ENCODE results near the gene FBXW8.

Gene FBXW8

DNA sequence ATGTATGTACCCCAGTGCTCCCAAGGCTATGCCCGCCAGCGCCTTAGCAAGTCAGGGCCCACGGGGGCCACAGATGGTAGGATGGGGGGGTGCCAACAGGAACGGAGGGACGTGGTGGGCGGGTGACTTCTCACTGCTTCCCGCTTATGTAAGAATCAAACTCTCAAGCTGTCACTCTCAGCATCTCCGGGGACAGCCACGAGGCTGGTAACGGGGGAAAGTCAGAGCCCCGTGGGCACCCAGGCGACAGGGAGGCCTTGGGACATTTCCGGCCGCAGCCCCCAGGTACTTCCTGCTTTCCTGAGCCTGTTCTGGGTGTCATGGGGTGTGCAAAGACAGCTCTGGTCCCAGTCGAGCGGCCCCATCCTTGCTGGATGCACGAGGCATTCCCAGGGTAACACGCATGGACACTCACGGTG lies 129.2 kb downstream of the FBXW8 start:
- Mint-ChIP-seq H3K36me3 (ENCODE audit: low read depth) (no peaks in the 10 kb centered on the region), H3K27me3 (ENCODE audit: low read depth, poor library complexity) (peaks cover 7% of the 10 kb centered on the region), H3K4me1 (peaks cover 51% of the 10 kb centered on the region), H3K27ac (no peak overlapping the region), H3K4me3 (no peak overlapping the region), H3K9me3 (no peaks in the 10 kb centered on the region)
- TF ChIP-seq, protein P1, sequence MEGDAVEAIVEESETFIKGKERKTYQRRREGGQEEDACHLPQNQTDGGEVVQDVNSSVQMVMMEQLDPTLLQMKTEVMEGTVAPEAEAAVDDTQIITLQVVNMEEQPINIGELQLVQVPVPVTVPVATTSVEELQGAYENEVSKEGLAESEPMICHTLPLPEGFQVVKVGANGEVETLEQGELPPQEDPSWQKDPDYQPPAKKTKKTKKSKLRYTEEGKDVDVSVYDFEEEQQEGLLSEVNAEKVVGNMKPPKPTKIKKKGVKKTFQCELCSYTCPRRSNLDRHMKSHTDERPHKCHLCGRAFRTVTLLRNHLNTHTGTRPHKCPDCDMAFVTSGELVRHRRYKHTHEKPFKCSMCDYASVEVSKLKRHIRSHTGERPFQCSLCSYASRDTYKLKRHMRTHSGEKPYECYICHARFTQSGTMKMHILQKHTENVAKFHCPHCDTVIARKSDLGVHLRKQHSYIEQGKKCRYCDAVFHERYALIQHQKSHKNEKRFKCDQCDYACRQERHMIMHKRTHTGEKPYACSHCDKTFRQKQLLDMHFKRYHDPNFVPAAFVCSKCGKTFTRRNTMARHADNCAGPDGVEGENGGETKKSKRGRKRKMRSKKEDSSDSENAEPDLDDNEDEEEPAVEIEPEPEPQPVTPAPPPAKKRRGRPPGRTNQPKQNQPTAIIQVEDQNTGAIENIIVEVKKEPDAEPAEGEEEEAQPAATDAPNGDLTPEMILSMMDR (IDR thresholded peaks at IDR 0.05): no peak
- DNase-seq: no peak

DNA sequence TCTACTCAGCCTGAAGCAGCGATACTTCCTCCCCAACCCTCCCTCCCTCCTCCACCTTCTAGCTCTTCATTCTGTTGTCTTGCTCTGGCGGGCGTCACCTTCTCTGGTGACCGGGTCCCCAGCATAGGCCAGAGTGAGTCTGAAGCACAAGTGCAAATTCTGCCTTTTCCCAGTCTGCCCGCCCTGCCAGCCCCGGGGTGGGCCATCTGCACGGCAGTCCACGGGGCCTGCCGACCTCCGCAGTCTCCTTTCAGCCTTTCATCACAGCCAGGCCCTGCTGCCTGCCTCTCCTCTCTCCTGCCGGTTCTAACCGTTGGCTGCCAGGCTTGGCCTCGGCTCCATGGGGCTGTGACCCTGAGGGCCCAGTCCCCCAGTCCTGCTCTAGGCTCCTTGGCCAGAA lies 129.7 kb downstream of the FBXW8 start:
- TF ChIP-seq, protein P1 (IDR thresholded peaks at IDR 0.05): no peak
- peaks cover 7% of the 10 kb centered on the region for H3K27me3 Mint-ChIP-seq (ENCODE audit: low read depth, poor library complexity)
- peak overlapping the region; percentile 9 for H3K4me3 Mint-ChIP-seq
- no peaks in the 10 kb centered on the region for H3K9me3 Mint-ChIP-seq
- no peak for DNase-seq
- peaks cover 53% of the 10 kb centered on the region for H3K4me1 Mint-ChIP-seq
- peak overlapping the region; percentile 83 for H3K27ac Mint-ChIP-seq
- no peaks in the 10 kb centered on the region for H3K36me3 Mint-ChIP-seq (ENCODE audit: low read depth)

DNA sequence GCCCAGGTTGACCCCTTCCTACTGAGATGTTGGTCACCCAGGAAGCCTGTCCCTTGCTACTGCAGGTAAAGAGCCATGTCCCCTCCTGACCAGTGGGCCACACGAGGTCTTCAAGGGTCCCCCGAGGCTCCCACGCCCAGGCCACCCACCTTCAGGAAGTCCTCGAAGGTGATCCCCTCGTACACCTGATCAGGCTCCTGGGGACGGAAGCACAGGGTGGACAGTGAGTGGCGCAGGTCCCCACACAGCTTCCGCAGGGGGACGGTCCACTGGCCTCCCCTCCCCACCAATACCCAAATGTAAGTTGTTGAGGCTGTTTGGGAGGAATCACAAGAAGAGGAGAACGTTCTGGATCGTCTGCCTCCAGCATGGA lies 131.0 kb downstream of the FBXW8 start:
- Mint-ChIP-seq H3K4me3 (no peak overlapping the region), H3K4me1 (peaks cover 66% of the 10 kb centered on the region), H3K27ac (no peak overlapping the region), H3K36me3 (ENCODE audit: low read depth) (no peaks in the 10 kb centered on the region), H3K9me3 (no peaks in the 10 kb centered on the region), H3K27me3 (ENCODE audit: low read depth, poor library complexity) (peaks cover 8% of the 10 kb centered on the region)
- no peak for DNase-seq
- TF ChIP-seq, protein P1 (IDR thresholded peaks at IDR 0.05): no peak

DNA sequence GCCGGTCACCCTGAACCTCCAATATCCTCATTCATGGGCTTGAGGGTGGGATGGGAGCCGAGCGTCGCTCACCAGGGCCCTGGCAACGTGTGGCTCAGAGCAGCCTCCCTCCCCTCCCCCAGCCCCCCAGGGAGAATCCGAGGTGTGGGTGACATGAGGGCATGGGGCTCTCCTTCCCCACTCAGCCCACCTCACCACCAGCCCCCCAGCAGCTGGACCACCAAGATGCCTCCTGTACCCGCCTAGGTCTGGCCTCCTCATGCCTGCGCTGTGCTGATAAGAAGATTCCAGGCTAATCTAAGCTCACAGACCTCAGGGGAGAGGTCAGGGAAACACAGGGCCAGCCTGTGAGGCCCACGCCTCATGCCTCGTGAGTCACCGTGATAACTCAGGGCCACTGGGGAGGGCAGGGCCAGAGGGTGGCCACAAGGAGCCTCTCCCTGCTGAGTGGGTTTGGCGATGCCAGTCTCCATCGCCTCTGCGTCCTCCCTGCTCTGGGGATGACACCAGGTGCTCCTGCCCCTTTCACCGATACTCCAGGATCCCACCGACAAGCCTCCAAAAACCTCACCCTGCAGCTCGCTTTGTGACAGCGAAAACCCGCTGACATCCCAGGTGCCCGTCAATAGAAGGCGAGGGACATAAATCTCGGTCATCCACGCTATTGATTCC lies 131.6 kb downstream of the FBXW8 start:
- no peak for DNase-seq
- peaks cover 64% of the 10 kb centered on the region for H3K4me1 Mint-ChIP-seq
- peaks cover 8% of the 10 kb centered on the region for H3K27me3 Mint-ChIP-seq (ENCODE audit: low read depth, poor library complexity)
- peak overlapping the region; percentile 49 for H3K27ac Mint-ChIP-seq
- no peaks in the 10 kb centered on the region for H3K9me3 Mint-ChIP-seq
- TF ChIP-seq, protein P1 (IDR thresholded peaks at IDR 0.05): no peak
- no peaks in the 10 kb centered on the region for H3K36me3 Mint-ChIP-seq (ENCODE audit: low read depth)
- H3K4me3 Mint-ChIP-seq: no peak overlapping the region

DNA sequence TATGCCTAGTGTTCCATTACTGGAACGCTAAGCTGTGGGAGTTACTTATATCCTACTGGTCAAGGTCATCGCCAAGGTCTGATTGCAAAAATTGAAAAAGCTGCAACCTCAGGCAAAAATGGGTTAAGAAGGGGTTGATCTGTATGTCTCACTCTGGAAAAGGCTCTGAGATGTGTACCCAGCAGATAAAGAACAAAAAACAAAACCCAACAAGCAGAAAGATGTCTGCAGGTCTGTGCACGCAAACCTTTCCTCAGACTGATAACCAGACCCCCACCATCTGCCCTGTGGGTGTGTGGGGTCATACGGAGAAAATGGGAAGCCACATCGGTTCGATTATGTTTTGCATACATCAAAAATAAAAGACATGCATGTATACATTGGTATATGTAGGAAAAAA lies 132.1 kb downstream of the FBXW8 start:
- H3K27me3 Mint-ChIP-seq (ENCODE audit: low read depth, poor library complexity): peaks cover 8% of the 10 kb centered on the region
- peaks cover 60% of the 10 kb centered on the region for H3K4me1 Mint-ChIP-seq
- TF ChIP-seq, protein P1 (IDR thresholded peaks at IDR 0.05): no peak
- peak overlapping the region; percentile 49 for H3K27ac Mint-ChIP-seq
- no peak overlapping the region for H3K4me3 Mint-ChIP-seq
- no peak for DNase-seq
- no peaks in the 10 kb centered on the region for H3K36me3 Mint-ChIP-seq (ENCODE audit: low read depth)
- H3K9me3 Mint-ChIP-seq: no peaks in the 10 kb centered on the region

DNA sequence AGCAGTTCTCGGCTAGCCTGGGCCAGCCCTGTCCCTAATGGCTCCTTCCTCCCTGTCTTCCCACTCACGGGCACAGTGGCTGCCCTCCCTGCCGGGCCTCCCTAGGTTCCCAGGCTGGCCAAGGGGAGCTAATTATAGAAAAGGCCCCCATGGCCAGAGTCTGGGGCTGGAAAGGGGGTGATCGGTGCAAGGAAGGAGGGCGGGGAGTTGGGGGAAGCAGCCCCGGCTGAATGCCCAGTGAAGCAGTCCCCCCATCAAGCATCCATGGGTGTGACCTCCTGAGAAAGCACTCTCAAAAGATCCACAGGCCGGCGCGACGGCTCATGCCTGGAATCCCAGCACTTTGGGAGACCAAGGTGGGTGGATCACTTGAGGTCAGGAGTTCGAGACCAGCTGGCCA lies 133.6 kb downstream of the FBXW8 start:
- DNase-seq: no peak
- H3K27ac Mint-ChIP-seq: no peak overlapping the region
- H3K4me3 Mint-ChIP-seq: no peak overlapping the region
- peaks cover 66% of the 10 kb centered on the region for H3K4me1 Mint-ChIP-seq
- H3K36me3 Mint-ChIP-seq (ENCODE audit: low read depth): no peaks in the 10 kb centered on the region
- TF ChIP-seq, protein P1 (IDR thresholded peaks at IDR 0.05): no peak
- peaks cover 8% of the 10 kb centered on the region for H3K27me3 Mint-ChIP-seq (ENCODE audit: low read depth, poor library complexity)
- H3K9me3 Mint-ChIP-seq: no peaks in the 10 kb centered on the region

Data from nephron progenitor cell (in vitro differentiated cells).